Ectodermal cell (in vitro differentiated cells): ENCODE results near the gene ABHD17A.

Experiments used
- H3K27ac ChIP-seq: 2 replicates; pipeline ENCODE4 v1.7.0; 2013; ENCODE audit warnings: mild to moderate bottlenecking, low read depth, low read length; ENCODE audit not compliant: insufficient read depth, poor library complexity, severe bottlenecking
- H3K27me3 ChIP-seq: 2 replicates; pipeline ENCODE4 v1.7.0; 2013; ENCODE audit warnings: mild to moderate bottlenecking, low read length; ENCODE audit not compliant: insufficient read depth, control insufficient read depth, poor library complexity, severe bottlenecking
- H3K36me3 ChIP-seq: one replicate; pipeline ENCODE4 v1.7.0; 2013; ENCODE audit warnings: low read length; ENCODE audit not compliant: control insufficient read depth, insufficient read depth
- H3K4me1 ChIP-seq: one replicate; pipeline ENCODE4 v1.7.0; 2013; ENCODE audit warnings: low read length; ENCODE audit not compliant: control insufficient read depth, insufficient read depth
- H3K4me3 ChIP-seq: 2 replicates; pipeline ENCODE4 v1.7.0; 2013; ENCODE audit warnings: low read depth, low read length, control low read depth; ENCODE audit not compliant: insufficient read depth
- H3K9me3 ChIP-seq: 2 replicates; pipeline ENCODE4 v1.7.0; 2013; ENCODE audit warnings: mild to moderate bottlenecking, low read length, moderate library complexity; ENCODE audit not compliant: control insufficient read depth
- WGBS, 2 experiments: methylation state at CpG; one replicate each; pipeline ENCODE4 v1.1.7; 2013; ENCODE audit warnings: missing lambda C conversion rate in 2 of 2; 5-methylcytosine and 5-hydroxymethylcytosine counted together

ABHD17A gene

GRCh38 chr19:1921825-1922224 lies 36.5 kb upstream of the ABHD17A start:
- WGBS, 2 experiments = 96 to 97% methylated on average over 15 of the region's 15 CpGs
- Histone ChIP-seq H3K4me3 (no peak overlapping the region), H3K36me3 (peaks cover 45% of the 10 kb centered on the region), H3K9me3 (no peaks in the 10 kb centered on the region), H3K27me3 (no peaks in the 10 kb centered on the region), H3K27ac (no peak overlapping the region), H3K4me1 (no peaks in the 10 kb centered on the region)

GRCh38 chr19:1921326-1921725 lies 36.0 kb upstream of the ABHD17A start:
- no peak overlapping the region for H3K4me3 ChIP-seq
- no peaks in the 10 kb centered on the region for H3K4me1 ChIP-seq
- no peaks in the 10 kb centered on the region for H3K9me3 ChIP-seq
- H3K27me3 ChIP-seq = no peaks in the 10 kb centered on the region
- peaks cover 45% of the 10 kb centered on the region for H3K36me3 ChIP-seq
- 93 to 96% methylated on average over 19 of the region's 19 CpGs for WGBS, 2 experiments
- no peak overlapping the region for H3K27ac ChIP-seq

- Histone ChIP-seq H3K36me3 (peaks cover 45% of the 10 kb centered on the region), H3K27me3 (no peaks in the 10 kb centered on the region), H3K9me3 (no peaks in the 10 kb centered on the region), H3K27ac (no peak overlapping the region), H3K4me1 (no peaks in the 10 kb centered on the region), H3K4me3 (no peak overlapping the region)
- 94 to 97% methylated on average over 19 of the region's 19 CpGs for WGBS, 2 experiments
These were observed 35.3 kb upstream of the ABHD17A start for GRCh38 chr19:1920644-1921043.

- 95 to 96% methylated on average over 28 of the region's 28 CpGs for WGBS, 2 experiments
- Histone ChIP-seq H3K27ac (no peak overlapping the region), H3K36me3 (peaks cover 48% of the 10 kb centered on the region), H3K4me3 (no peak overlapping the region), H3K27me3 (no peaks in the 10 kb centered on the region), H3K4me1 (no peaks in the 10 kb centered on the region), H3K9me3 (no peaks in the 10 kb centered on the region)
These were observed 33.7 kb upstream of the ABHD17A start for GRCh38 chr19:1918975-1919374.

GRCh38 chr19:1917926-1918325 lies 32.6 kb upstream of the ABHD17A start:
- H3K27me3 ChIP-seq = no peaks in the 10 kb centered on the region
- peaks cover 47% of the 10 kb centered on the region for H3K36me3 ChIP-seq
- no peaks in the 10 kb centered on the region for H3K4me1 ChIP-seq
- 96% methylated on average over 25 of the region's 25 CpGs for WGBS, 2 experiments
- H3K9me3 ChIP-seq = no peaks in the 10 kb centered on the region
- no peak overlapping the region for H3K27ac ChIP-seq
- H3K4me3 ChIP-seq = no peak overlapping the region

- 94 to 95% methylated on average over 17 of the region's 17 CpGs for WGBS, 2 experiments
- no peak overlapping the region for H3K4me3 ChIP-seq
- H3K4me1 ChIP-seq = no peaks in the 10 kb centered on the region
- no peaks in the 10 kb centered on the region for H3K27me3 ChIP-seq
- peaks cover 44% of the 10 kb centered on the region for H3K36me3 ChIP-seq
- H3K27ac ChIP-seq = no peak overlapping the region
- no peaks in the 10 kb centered on the region for H3K9me3 ChIP-seq
These were observed 31.9 kb upstream of the ABHD17A start for GRCh38 chr19:1917146-1917545.

- Histone ChIP-seq H3K9me3 (no peaks in the 10 kb centered on the region), H3K27ac (no peak overlapping the region), H3K27me3 (no peaks in the 10 kb centered on the region), H3K4me3 (no peak overlapping the region), H3K4me1 (no peaks in the 10 kb centered on the region), H3K36me3 (peaks cover 39% of the 10 kb centered on the region)
- WGBS, 2 experiments = 95 to 96% methylated on average over 23 of the region's 23 CpGs
These were observed 29.6 kb upstream of the ABHD17A start for GRCh38 chr19:1914826-1915341.

- Histone ChIP-seq H3K4me1 (no peaks in the 10 kb centered on the region), H3K27me3 (no peaks in the 10 kb centered on the region), H3K27ac (no peak overlapping the region), H3K36me3 (peaks cover 37% of the 10 kb centered on the region), H3K4me3 (no peak overlapping the region), H3K9me3 (no peaks in the 10 kb centered on the region)
- 92% methylated on average over 23 of the region's 23 CpGs for WGBS, 2 experiments
These were observed 28.7 kb upstream of the ABHD17A start for GRCh38 chr19:1913781-1914577.

GRCh38 chr19:1912760-1913505 lies 27.6 kb upstream of the ABHD17A start:
- H3K36me3 ChIP-seq = peaks cover 27% of the 10 kb centered on the region
- no peak overlapping the region for H3K27ac ChIP-seq
- no peaks in the 10 kb centered on the region for H3K27me3 ChIP-seq
- no peak overlapping the region for H3K4me3 ChIP-seq
- WGBS, 2 experiments = 97% methylated on average over 77 of the region's 77 CpGs
- H3K9me3 ChIP-seq = no peaks in the 10 kb centered on the region
- H3K4me1 ChIP-seq = no peaks in the 10 kb centered on the region

- Histone ChIP-seq H3K27ac (no peak overlapping the region), H3K9me3 (no peaks in the 10 kb centered on the region), H3K36me3 (peaks cover 25% of the 10 kb centered on the region), H3K4me1 (no peaks in the 10 kb centered on the region), H3K4me3 (no peak overlapping the region), H3K27me3 (no peaks in the 10 kb centered on the region)
- WGBS, 2 experiments = 96 to 97% methylated on average over 37 of the region's 37 CpGs
These were observed 26.7 kb upstream of the ABHD17A start for GRCh38 chr19:1911995-1912394.
